ENCODE measurements around the gene IMPA2.

The IMPA2 gene

GRCh38 chr18:12026562-12026961, 45.3 kb downstream of the IMPA2 start:
- Histone ChIP-seq H3K23ac (ENCODE audit: low read length) (no peak overlapping the region), H3K9ac (ENCODE audit: low read length) (no peak overlapping the region), H2AK5ac (ENCODE audit: low read length) (no peak overlapping the region), H3K27me3 (ENCODE audit: insufficient read depth, low read length, poor library complexity) (no peaks in the 10 kb centered on the region), H2BK120ac (ENCODE audit: low read depth, low read length) (no peak overlapping the region), H3K79me2 (ENCODE audit: control insufficient read depth, insufficient read depth, low read length) (no peaks in the 10 kb centered on the region), H3K4ac (ENCODE audit: low read depth, low read length) (no peak overlapping the region), H4K8ac (ENCODE audit: low read depth, low read length) (no peak overlapping the region), H3K56ac (ENCODE audit: low read length) (no peak overlapping the region), H3K4me2 (ENCODE audit: low read length) (no peak overlapping the region), H4K5ac (ENCODE audit: low read length) (no peak overlapping the region), H3K18ac (ENCODE audit: low read length) (no peak overlapping the region), H3K79me1 (ENCODE audit: low read length) (no peaks in the 10 kb centered on the region), H3K4me3 (ENCODE audit: low read length) (no peak overlapping the region), H2BK15ac (replicated peaks; ENCODE audit: low read depth) (no peak overlapping the region), H3K4me1 (ENCODE audit: control insufficient read depth, low read depth, low read length) (no peaks in the 10 kb centered on the region), H3K27ac (ENCODE audit: low read depth, low read length) (no peak overlapping the region), H3K36me3 (ENCODE audit: control insufficient read depth, insufficient read depth, low read length) (peaks cover 5% of the 10 kb centered on the region), H2BK5ac (ENCODE audit: low read length) (no peak overlapping the region)
- no CpG with 5 or more reads among the region's 5 CpGs for WGBS (ENCODE audit: extremely low coverage, insufficient coverage, low lambda C conversion rate)
- DNase-seq = no peak

GRCh38 chr18:12027046-12027445, 45.7 kb downstream of the IMPA2 start:
- no peak overlapping the region for H3K4me3 ChIP-seq (ENCODE audit: low read length)
- H4K8ac ChIP-seq (ENCODE audit: low read depth, low read length) = no peak overlapping the region
- peak overlapping the region; percentile 55 for H3K23ac ChIP-seq (ENCODE audit: low read length)
- peaks cover 5% of the 10 kb centered on the region for H3K36me3 ChIP-seq (ENCODE audit: control insufficient read depth, insufficient read depth, low read length)
- no peak overlapping the region for H2BK15ac ChIP-seq (replicated peaks; ENCODE audit: low read depth)
- no CpG with 5 or more reads among the region's 9 CpGs for WGBS (ENCODE audit: extremely low coverage, insufficient coverage, low lambda C conversion rate)
- H3K27me3 ChIP-seq (ENCODE audit: insufficient read depth, low read length, poor library complexity) = no peaks in the 10 kb centered on the region
- H3K4ac ChIP-seq (ENCODE audit: low read depth, low read length) = no peak overlapping the region
- no peaks in the 10 kb centered on the region for H3K79me2 ChIP-seq (ENCODE audit: control insufficient read depth, insufficient read depth, low read length)
- no peak overlapping the region for H3K56ac ChIP-seq (ENCODE audit: low read length)
- no peak for DNase-seq
- no peak overlapping the region for H3K9ac ChIP-seq (ENCODE audit: low read length)
- H3K27ac ChIP-seq (ENCODE audit: low read depth, low read length) = no peak overlapping the region
- H2BK120ac ChIP-seq (ENCODE audit: low read depth, low read length) = no peak overlapping the region
- no peak overlapping the region for H3K4me2 ChIP-seq (ENCODE audit: low read length)
- H3K18ac ChIP-seq (ENCODE audit: low read length) = no peak overlapping the region
- H3K79me1 ChIP-seq (ENCODE audit: low read length) = no peaks in the 10 kb centered on the region
- no peak overlapping the region for H4K5ac ChIP-seq (ENCODE audit: low read length)
- H3K4me1 ChIP-seq (ENCODE audit: control insufficient read depth, low read depth, low read length) = no peaks in the 10 kb centered on the region
- no peak overlapping the region for H2BK5ac ChIP-seq (ENCODE audit: low read length)
- H2AK5ac ChIP-seq (ENCODE audit: low read length) = no peak overlapping the region

DNA sequence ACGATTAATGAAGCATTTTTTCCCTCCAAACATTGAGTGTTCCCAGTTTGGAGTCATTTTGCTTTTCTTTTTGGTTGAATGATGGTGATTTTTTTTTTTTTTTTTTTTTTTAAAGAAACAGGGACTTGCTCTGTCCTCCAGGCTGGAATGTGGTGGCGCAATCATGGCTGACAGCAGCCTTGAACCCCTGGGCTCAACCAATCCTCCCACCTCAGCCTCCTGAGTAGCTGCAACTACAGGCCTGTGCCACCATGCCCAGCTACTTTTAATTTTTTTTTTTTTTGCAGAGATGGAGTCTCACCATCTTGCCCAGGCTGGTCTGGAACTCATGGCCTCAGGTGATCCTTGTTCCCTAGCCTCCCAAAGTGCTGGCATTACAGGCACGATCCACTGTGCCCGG, 46.2 kb downstream of the IMPA2 start:
- Histone ChIP-seq H2BK120ac (ENCODE audit: low read depth, low read length) (no peak overlapping the region), H3K36me3 (ENCODE audit: control insufficient read depth, insufficient read depth, low read length) (peaks cover 5% of the 10 kb centered on the region), H4K5ac (ENCODE audit: low read length) (no peak overlapping the region), H3K79me1 (ENCODE audit: low read length) (no peaks in the 10 kb centered on the region), H3K4ac (ENCODE audit: low read depth, low read length) (no peak overlapping the region), H3K79me2 (ENCODE audit: control insufficient read depth, insufficient read depth, low read length) (no peaks in the 10 kb centered on the region), H3K27ac (ENCODE audit: low read depth, low read length) (no peak overlapping the region), H3K9ac (ENCODE audit: low read length) (no peak overlapping the region), H3K27me3 (ENCODE audit: insufficient read depth, low read length, poor library complexity) (no peaks in the 10 kb centered on the region), H3K4me1 (ENCODE audit: control insufficient read depth, low read depth, low read length) (no peaks in the 10 kb centered on the region), H4K8ac (ENCODE audit: low read depth, low read length) (no peak overlapping the region), H3K56ac (ENCODE audit: low read length) (no peak overlapping the region), H2AK5ac (ENCODE audit: low read length) (no peak overlapping the region), H3K4me2 (ENCODE audit: low read length) (no peak overlapping the region), H2BK5ac (ENCODE audit: low read length) (no peak overlapping the region), H3K18ac (ENCODE audit: low read length) (no peak overlapping the region), H3K23ac (ENCODE audit: low read length) (no peak overlapping the region), H3K4me3 (ENCODE audit: low read length) (no peak overlapping the region), H2BK15ac (replicated peaks; ENCODE audit: low read depth) (no peak overlapping the region)
- DNase-seq = no peak
- no CpG with 5 or more reads among the region's 4 CpGs for WGBS (ENCODE audit: extremely low coverage, insufficient coverage, low lambda C conversion rate)

DNA sequence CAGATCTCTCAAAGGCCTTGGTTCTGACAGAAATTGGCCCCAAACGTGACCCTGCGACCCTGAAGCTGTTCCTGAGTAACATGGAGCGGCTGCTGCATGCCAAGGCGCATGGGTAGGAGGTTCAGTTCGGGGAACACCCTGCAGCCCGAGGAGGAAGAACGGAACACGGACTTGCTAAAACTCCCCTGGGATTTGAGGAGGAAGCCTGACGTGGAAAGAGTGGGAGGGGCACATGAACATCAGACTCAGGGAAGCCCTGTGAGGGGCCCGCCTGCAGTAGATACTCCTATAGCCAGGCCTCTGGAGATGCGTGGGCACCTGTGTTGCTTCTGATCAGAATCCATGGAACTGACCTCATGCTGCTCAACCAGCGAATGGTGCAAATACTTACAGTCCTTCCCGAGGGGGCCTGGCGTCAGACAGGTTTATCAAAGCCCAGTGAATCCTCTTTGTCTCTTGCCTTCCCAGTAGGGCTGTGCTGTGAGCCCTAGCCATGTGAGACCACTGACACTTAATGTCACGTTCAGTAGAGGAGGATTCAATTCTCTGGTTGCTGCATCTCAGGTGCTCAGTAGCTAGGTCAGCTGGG, 46.8 kb downstream of the IMPA2 start:
- H3K18ac ChIP-seq (ENCODE audit: low read length) = no peak overlapping the region
- H3K4ac ChIP-seq (ENCODE audit: low read depth, low read length) = no peak overlapping the region
- no CpG with 5 or more reads among the region's 15 CpGs for WGBS (ENCODE audit: extremely low coverage, insufficient coverage, low lambda C conversion rate)
- H3K56ac ChIP-seq (ENCODE audit: low read length) = no peak overlapping the region
- H3K79me2 ChIP-seq (ENCODE audit: control insufficient read depth, insufficient read depth, low read length) = no peaks in the 10 kb centered on the region
- H3K23ac ChIP-seq (ENCODE audit: low read length) = no peak overlapping the region
- no peak overlapping the region for H3K27ac ChIP-seq (ENCODE audit: low read depth, low read length)
- no peak overlapping the region for H4K8ac ChIP-seq (ENCODE audit: low read depth, low read length)
- H3K4me2 ChIP-seq (ENCODE audit: low read length) = no peak overlapping the region
- peaks cover 5% of the 10 kb centered on the region for H3K36me3 ChIP-seq (ENCODE audit: control insufficient read depth, insufficient read depth, low read length)
- no peak overlapping the region for H2BK120ac ChIP-seq (ENCODE audit: low read depth, low read length)
- H2AK5ac ChIP-seq (ENCODE audit: low read length) = no peak overlapping the region
- no peak overlapping the region for H4K5ac ChIP-seq (ENCODE audit: low read length)
- H3K79me1 ChIP-seq (ENCODE audit: low read length) = no peaks in the 10 kb centered on the region
- H2BK15ac ChIP-seq (replicated peaks; ENCODE audit: low read depth) = no peak overlapping the region
- H3K4me3 ChIP-seq (ENCODE audit: low read length) = no peak overlapping the region
- H3K4me1 ChIP-seq (ENCODE audit: control insufficient read depth, low read depth, low read length) = no peaks in the 10 kb centered on the region
- H3K27me3 ChIP-seq (ENCODE audit: insufficient read depth, low read length, poor library complexity) = no peaks in the 10 kb centered on the region
- no peak overlapping the region for H3K9ac ChIP-seq (ENCODE audit: low read length)
- H2BK5ac ChIP-seq (ENCODE audit: low read length) = no peak overlapping the region
- DNase-seq = peak; percentile 65

GRCh38 chr18:12028674-12029073, 47.4 kb downstream of the IMPA2 start:
- H3K56ac ChIP-seq (ENCODE audit: low read length) = no peak overlapping the region
- H3K9ac ChIP-seq (ENCODE audit: low read length) = no peak overlapping the region
- H3K4me1 ChIP-seq (ENCODE audit: control insufficient read depth, low read depth, low read length) = peaks cover 4% of the 10 kb centered on the region
- H2AK5ac ChIP-seq (ENCODE audit: low read length) = no peak overlapping the region
- no peaks in the 10 kb centered on the region for H3K79me1 ChIP-seq (ENCODE audit: low read length)
- H3K4ac ChIP-seq (ENCODE audit: low read depth, low read length) = no peak overlapping the region
- no CpG with 5 or more reads among the region's 11 CpGs for WGBS (ENCODE audit: extremely low coverage, insufficient coverage, low lambda C conversion rate)
- H3K23ac ChIP-seq (ENCODE audit: low read length) = no peak overlapping the region
- no peak overlapping the region for H3K4me3 ChIP-seq (ENCODE audit: low read length)
- no peak overlapping the region for H4K5ac ChIP-seq (ENCODE audit: low read length)
- no peaks in the 10 kb centered on the region for H3K27me3 ChIP-seq (ENCODE audit: insufficient read depth, low read length, poor library complexity)
- no peak for DNase-seq
- H4K8ac ChIP-seq (ENCODE audit: low read depth, low read length) = no peak overlapping the region
- no peak overlapping the region for H3K27ac ChIP-seq (ENCODE audit: low read depth, low read length)
- H3K79me2 ChIP-seq (ENCODE audit: control insufficient read depth, insufficient read depth, low read length) = no peaks in the 10 kb centered on the region
- no peak overlapping the region for H2BK120ac ChIP-seq (ENCODE audit: low read depth, low read length)
- no peak overlapping the region for H2BK15ac ChIP-seq (replicated peaks; ENCODE audit: low read depth)
- H3K4me2 ChIP-seq (ENCODE audit: low read length) = no peak overlapping the region
- H2BK5ac ChIP-seq (ENCODE audit: low read length) = no peak overlapping the region
- peaks cover 5% of the 10 kb centered on the region for H3K36me3 ChIP-seq (ENCODE audit: control insufficient read depth, insufficient read depth, low read length)
- H3K18ac ChIP-seq (ENCODE audit: low read length) = no peak overlapping the region
